GM23338 (cell line): ENCODE results near the gene SPEM2.

ENCODE experiments used
- CTCF ChIP-seq, 2 experiments: fragments of 200-600 bp in 1 of 2; sonication (generic) in 1 of 2; conservative IDR thresholded peaks; 2 replicates each; pipeline versions ENCODE4 v1.5.1 to v1.6.1; 2016 to 2017; ENCODE audit warnings: antibody characterized with exemption in 2 of 2, low read depth in 2 of 2, mild to moderate bottlenecking in 2 of 2, moderate library complexity in 1 of 2
- EZH2 ChIP-seq: fragments of 200-600 bp; sonication (generic); IDR thresholded peaks from one replicate; pipeline ENCODE4 v1.8.0; 2017; ENCODE audit warnings: antibody characterized with exemption, mild to moderate bottlenecking, low read depth; ENCODE audit not compliant: unreplicated experiment
- JUNB ChIP-seq: IDR thresholded peaks from one replicate; pipeline ENCODE4 v1.6.1; 2016; ENCODE audit warnings: antibody characterized with exemption; ENCODE audit not compliant: unreplicated experiment
- POLR2AphosphoS5 ChIP-seq: IDR thresholded peaks from 2 replicates; pipeline ENCODE4 v1.6.1; 2016; ENCODE audit warnings: antibody characterized with exemption, low read depth
- REST ChIP-seq: IDR thresholded peaks from one replicate; pipeline ENCODE4 v1.6.1; 2018; ENCODE audit warnings: antibody characterized with exemption; ENCODE audit not compliant: unreplicated experiment
- TF ChIP-seq, protein P1 (sequence below): IDR thresholded peaks from 2 replicates; pipeline ENCODE4 v1.6.1; 2016; ENCODE audit warnings: antibody characterized with exemption

DNA sequence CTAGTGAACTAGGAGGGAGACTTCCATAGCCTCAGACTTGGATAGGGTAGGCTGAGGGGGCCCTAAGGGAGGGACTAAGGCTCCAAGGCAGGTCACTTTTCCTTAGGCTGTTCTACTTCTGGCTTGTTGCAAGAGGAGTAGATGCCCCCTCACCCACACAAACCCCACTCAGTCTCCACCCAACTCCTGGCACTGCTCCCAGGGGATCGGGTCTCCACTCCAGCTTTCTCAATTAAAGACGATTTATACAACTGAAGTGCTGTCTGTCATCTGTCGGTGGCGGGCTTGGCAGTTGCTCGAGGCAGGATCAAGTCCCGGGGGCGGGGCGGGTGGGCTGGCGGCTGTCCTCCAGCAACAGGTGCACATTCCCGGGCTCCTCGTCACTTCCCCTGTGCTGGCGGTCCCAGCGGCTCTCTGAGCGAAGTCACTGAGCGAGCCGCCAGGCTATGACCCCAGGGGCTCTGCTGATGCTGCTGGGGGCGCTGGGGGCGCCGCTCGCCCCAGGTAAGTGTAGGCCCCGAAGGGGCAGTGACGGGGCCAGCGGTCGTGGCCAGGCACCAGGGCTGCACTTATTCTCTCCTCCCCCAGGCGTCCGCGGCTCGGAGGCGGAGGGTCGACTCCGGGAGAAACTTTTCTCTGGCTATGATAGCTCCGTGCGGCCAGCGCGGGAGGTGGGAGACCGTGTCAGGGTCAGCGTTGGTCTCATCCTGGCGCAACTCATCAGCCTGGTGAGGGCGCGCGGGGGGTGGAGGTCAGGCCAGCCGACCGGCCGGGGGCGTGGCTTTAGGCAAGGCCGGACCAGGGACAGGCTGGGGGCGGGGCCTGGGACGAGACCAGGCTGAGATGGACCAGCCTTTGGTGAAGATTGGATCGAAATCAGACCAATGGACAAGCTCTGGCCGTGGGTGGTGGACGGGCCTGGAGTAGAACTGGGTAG is 19.5 kb downstream of the SPEM2 start, which contains the start of gene CHRNB1:
- TF ChIP-seq CTCF (conservative IDR thresholded peaks at IDR 0.05; ENCODE audit: low read depth in 2 of 2) = peak in 1 of 2 experiments; percentile 37; a peak in 2 of 4 replicates
- no peak for TF ChIP-seq EZH2
- TF ChIP-seq POLR2AphosphoS5 = peak; percentile 63
- TF ChIP-seq, protein P1, sequence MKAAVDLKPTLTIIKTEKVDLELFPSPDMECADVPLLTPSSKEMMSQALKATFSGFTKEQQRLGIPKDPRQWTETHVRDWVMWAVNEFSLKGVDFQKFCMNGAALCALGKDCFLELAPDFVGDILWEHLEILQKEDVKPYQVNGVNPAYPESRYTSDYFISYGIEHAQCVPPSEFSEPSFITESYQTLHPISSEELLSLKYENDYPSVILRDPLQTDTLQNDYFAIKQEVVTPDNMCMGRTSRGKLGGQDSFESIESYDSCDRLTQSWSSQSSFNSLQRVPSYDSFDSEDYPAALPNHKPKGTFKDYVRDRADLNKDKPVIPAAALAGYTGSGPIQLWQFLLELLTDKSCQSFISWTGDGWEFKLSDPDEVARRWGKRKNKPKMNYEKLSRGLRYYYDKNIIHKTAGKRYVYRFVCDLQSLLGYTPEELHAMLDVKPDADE = no peak
- no peak for TF ChIP-seq REST
- no peak for TF ChIP-seq JUNB
